HG03103 (cell line): ENCODE data around the gene P2RY11.
A peak's percentile ranks its signal among the peaks of the same experiment; 100 is the strongest.

Experiments
- ATAC-seq: cut with Tn5 transposase; IDR thresholded peaks from one replicate; pipeline ENCODE4 v1.9.1; 2021; ENCODE audit warnings: low read depth; ENCODE audit not compliant: unreplicated experiment

P2RY11 gene

DNA sequence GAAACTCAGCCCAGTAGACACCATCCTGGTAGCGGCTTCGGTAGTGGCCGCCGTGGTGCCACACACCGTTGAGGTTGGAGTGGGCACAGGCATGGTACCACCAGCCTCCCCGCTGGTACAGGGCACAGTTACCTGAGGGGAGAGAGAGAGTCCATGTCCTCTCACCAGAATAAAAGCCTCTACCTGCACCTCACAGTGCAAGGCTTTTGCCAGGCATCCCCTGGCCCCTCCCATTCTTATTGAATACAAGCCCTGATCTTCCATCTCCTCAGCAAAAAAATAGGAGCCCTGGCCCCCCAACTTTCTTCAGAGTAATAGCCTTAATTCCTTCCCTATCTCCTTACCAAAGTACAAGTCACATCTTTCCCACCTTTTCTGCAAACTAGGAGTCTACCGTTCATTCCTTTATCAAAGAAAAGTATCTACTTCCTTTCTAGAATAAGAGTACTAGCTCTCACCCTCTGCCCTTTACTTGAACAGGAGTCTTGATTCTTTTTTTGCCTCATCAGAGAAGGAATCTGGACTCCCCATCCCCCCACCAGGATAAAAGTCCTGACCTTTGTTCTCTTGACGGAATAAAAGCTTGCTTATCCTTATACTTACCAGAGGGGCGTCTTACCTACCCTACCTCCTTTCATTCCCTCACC, 18.7 kb upstream of the P2RY11 start:
- no peak for ATAC-seq

DNA sequence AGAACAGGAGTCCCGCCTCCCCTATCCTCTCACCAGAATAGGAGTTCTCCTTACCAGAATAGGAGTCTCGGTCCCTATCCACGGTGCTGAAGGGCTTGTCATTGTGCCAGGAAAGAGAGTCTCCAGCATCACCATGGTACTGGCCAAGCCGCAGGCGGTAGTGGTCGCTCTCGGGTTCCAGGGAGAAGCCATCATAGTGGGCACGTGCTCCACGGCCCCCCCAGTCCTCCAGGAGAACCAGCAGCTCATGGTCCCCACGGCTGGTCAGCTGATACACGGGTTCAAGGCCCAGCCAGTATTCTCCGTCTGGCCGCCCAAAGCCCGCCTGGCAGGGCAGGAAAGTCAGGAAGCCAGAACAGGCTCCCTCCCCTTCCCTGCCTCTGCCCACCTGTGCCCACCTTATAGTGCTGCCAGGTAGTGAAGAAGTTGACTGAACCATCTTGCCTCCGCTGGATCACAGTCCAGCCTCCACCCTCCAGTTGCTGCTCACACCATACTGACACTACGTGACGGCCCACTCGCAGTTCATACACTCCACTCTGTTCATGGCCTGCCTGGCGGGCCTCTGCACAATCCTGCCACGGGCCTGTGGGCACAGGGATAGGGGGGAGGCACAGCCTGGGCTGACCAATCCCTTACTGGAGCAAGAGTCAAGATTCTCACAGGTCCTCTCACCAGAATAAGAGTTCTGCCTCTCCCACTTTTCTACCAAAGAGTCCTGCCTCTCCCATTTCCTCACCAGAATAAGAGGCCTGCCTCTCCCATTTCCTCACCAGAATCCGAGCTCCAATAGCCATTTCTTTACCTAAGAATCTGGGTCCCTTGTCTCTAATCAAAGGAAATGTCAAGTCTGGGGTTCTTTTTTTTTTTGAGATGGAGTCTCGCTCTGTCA, 18.0 kb upstream of the P2RY11 start:
- no peak for ATAC-seq

DNA sequence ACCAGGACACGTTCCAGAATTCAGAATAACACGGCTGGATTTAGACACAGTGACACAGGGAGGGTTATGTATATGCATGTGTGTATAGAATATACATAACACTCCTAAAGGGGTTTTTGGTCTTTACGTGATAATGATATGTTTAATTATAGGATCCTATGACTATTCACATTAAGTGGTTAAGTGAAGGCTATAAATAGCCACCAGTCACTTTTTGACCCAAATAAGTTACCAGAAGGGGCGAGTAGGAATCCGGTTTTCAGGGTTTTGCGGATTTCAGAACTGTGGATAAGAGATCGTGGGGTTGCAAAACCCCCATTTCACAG, 15.9 kb upstream of the P2RY11 start:
- ATAC-seq, result no peak

DNA sequence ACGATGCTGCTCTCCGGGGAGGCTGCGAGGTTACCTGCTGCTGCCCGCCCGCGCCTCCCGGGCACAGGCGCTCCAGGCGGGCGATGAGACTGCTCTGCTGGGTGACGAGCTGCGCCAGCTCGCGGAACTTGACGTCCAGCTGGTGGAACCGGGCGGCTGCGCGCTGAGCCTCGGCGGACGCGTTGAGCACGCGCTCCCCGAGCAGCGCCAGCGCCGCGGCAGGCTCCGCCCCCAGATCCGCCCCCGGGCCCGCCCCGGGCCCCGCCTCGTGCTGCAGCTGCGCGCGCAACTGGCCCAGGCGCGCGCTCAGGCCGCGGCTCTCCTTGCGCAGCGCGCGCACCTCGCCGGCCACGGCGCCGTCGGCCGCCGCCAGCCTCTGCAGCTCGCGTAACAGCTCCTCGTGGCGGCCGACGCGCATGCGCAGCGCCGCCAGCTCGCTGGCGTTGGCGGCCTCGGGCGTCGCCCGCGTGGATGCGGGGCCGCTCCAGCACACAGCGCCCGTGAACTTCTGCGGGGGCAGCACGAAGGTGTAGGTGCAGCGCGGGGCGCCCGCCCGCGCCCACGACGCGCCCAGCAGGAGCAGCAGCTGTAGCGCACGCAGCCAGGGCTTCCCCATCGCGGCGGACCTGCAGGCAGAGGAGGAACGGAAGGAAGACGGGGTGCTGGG, 15.4 kb upstream of the P2RY11 start:
- ATAC-seq, result peak; percentile 54

DNA sequence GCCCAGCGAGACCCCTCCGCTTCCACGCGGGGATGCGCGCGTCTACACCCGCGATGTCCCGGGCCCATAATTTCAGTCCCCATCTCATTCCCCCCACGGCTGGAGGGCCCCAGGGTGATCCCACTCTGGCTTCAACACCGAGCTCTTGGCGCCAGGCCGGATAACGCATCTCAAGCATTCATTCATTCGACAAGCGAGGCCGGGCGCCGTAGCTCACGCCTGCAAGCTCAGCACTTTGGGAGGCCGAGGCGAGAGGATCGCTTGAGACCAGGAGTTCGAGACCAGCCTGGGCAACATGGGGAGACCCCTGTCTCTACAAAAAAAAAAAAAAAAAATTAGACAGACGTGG, 14.9 kb upstream of the P2RY11 start:
- no peak for ATAC-seq

DNA sequence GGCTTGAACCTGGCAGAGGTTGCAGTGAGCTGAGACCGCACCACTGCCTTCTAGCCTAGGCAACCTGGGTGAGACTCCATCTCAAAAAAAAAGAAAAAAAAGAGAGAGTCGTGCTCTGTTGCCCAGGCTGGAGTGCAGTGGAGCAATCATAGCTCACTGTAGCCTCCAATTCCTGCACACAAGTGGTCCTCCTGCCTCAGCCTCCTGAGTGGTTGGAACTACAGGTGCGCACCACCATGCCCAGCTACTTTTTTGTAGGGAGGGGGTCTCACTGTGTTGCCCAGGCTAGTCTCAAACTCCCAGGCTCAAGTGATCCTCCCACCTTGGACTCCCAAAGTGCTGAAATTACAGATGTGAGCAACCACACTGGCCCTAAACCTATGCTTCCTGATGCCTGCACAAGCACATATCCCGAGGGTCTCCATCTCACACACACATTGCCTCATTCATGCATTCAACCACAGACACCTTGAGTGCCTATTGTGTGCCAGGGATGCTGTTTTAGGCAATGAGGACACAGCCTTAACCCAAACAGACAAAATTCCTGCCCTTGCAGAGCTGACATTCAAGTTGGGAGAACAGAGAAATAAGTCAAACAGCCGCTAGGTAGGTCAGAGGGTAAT, 11.2 kb upstream of the P2RY11 start:
- no peak for ATAC-seq

DNA sequence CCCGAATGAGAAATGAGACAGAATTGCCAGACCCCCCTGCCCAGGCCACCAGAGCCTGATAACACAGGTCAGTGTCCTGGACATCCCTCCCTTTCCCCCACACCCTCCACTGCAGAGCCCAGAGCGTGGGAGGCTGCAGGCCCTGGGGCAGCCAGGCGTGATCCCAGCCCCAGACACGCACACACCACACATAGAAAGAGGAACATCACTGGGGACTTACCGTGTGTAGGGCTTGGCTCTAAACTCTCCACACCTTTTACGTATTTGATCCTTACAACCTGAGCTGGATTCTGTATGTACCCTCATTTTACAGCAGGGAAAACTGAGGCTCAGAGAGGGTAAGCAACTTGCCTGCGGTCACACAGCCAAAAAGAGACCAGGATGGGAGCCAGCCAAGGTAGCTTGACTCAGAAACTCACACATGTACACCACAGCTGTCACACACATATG, 8.7 kb upstream of the P2RY11 start:
- ATAC-seq, result no peak

DNA sequence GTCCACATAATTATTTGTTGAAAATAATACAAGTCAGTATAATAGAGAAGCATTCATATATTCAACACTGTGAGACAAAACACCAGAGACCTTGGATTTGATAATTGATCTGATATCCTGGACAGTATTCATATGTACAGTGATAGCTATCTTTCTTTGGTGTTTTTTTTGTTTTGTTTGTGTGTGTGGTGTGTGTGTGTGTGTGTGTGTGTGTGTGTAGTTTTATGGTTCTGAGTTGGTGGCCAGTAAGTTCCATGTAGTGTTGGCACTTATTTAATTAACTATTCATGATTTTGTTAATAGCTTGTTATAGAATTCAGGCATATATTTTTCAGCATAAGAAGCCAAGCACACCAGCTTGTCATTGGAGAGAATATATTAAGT, 7.4 kb upstream of the P2RY11 start:
- no peak for ATAC-seq

DNA sequence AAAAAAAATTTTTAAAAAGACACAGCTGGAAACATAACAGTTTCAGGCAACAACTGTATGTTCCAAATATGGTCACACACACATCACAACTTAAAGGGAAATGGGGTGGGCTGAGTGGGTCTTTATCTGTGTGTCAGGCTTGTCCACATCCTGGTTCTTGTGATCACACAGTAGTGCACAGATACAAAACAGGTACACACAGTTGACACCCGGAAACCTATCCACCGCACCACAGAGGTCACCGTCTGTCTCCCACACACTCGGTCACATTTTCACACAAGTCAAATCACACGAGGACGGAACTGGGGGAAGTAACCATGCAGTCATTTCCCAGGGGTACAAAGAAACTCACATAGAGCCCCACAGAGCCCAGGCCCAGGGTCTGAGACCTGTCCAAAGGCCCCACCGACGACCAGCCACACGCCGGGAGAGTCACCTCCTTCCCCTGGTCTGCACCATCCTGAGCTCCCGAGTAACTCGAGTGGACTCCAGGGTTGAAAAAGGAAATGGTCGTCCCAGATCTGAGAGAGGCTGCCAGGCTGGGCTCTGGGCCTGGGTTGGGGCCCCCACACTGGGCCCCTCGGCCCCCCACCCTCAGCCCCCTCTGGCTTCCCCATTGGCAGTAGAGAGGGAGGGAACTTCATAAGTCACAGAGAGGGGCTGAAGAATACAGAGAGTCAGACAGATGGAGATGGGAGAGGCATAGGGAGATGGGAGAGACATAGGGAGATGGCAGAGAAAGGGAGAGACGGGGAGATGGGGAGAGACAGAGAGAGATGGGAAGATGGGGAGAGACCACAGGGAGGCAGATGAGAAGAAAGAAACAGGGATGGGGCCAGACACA, 6.6 kb upstream of the P2RY11 start:
- peak; percentile 39 for ATAC-seq

DNA sequence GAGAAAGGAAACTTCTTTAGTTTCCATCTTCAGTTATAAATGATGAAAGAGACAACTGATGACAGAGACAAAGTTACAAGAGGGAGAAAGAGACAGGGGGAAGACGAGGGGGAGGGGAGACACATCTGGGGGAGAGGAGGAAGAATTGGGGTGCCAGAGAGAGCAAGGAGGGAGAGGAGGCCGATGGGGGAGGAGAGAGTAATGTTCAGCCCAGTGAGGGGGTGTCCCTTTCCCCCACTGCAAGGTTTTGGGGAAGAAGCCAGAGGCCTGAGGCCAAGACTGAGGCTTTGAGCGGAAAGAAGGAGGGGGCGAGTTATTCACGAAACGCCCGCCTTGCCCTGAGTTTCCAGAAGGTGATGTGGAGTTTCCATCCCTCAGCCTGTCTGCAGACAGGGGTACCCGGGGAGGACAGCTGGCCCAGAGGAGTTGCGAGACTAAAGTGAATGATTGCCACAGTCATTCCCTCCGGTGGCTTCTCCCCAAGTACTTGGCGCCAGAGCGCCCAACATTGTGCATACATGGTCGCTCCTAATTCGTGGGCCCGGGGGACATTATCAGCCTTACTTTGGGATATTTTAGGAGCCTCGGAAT, 5.9 kb upstream of the P2RY11 start:
- ATAC-seq, result no peak

DNA sequence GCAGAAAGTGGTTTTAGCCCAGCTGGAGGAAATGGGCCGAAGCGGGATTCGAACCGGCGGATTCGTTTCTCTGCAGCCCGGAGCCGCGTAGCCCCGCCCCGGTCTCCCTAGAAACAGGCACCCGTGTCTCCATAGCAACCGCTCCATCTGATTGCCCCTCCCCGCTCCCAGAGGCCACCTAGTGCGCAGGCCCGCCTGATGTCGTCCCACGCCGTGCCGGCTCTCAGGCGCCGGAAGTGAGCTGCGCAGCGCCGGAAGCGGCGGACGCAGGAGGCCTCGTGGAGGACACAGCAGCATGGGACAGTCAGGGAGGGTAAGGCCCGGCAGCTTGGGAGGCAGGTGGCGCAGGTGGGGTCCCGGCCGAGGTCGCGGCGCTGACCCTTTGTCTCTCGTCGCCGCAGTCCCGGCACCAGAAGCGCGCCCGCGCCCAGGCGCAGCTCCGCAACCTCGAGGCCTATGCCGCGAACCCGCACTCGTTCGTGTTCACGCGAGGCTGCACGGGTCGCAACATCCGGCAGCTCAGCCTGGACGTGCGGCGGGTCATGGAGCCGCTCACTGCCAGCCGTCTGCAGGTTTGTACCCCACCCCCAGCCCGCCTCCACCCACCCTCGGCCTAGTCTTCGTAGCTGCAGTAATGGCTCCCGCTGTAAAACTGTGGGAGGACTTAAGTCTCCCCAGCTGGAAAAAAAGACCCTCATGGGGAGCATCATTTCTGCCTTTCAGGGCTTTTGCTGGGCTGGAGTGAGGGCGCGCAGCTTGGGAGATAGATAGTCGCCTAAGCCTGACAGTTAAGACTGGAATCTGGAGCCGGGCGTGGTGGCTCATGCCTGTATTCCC, 5.2 kb upstream of the P2RY11 start, which contains the start of gene PPAN:
PPAN (plus strand) TSS at position 263 of the 837 bp plus-strand sequence; CDS start at position 296, 33 bp downstream.
- ATAC-seq, result peak; percentile 43

DNA sequence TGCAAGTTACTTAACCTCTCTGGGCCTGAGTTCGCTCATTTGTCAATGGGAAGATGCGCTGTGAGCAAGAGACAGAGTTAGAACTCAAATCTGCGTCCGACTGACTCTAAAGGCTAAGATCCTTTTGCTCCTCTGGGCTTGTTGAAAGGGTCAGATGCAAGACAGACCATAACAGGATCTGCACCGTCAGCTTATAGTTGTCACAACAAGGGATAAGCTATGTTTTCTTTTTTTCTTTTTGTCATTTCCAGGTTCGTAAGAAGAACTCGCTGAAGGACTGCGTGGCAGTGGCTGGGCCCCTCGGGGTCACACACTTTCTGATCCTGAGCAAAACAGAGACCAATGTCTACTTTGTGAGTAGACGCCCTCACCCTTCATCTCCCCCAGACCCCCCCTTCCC, 4.2 kb upstream of the P2RY11 start:
- ATAC-seq, result no peak

DNA sequence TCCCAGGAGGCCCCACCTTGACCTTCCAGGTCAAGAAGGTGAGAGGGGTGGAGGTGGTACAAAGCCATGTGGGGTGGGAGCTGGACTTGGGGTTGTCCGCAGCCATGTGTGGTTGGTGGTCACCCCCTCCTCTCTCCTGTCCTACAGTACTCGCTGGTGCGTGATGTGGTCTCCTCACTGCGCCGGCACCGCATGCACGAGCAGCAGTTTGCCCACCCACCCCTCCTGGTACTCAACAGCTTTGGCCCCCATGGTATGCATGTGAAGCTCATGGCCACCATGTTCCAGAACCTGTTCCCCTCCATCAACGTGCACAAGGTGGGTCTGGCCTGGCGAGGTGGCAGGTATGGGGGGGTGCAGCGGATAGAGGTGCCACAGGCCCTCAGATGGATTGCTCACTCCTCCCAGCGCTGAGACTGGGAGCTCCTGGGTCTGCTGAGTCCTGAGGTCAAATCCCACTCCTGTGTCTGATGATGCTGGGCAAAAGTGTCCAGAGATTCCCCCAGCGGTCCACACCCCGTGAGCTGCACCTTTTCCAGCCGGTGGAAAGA, 3.6 kb upstream of the P2RY11 start:
- no peak for ATAC-seq

DNA sequence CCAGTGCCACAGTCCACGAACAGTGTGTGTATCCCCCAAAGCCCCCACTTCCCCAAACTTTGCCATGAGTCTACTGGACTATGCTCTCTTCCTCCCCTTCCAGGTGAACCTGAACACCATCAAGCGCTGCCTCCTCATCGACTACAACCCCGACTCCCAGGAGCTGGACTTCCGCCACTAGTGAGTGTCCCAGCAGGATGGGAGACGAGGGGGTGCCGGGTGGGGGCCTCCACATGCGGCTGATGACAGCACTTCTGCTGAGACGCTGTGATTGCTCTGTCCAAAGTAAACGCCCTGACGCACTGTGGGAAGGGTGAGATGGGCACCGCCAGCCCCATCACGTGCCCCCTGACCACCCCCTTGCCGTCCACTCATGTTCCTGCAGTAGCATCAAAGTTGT, 2.0 kb upstream of the P2RY11 start:
- no peak for ATAC-seq

DNA sequence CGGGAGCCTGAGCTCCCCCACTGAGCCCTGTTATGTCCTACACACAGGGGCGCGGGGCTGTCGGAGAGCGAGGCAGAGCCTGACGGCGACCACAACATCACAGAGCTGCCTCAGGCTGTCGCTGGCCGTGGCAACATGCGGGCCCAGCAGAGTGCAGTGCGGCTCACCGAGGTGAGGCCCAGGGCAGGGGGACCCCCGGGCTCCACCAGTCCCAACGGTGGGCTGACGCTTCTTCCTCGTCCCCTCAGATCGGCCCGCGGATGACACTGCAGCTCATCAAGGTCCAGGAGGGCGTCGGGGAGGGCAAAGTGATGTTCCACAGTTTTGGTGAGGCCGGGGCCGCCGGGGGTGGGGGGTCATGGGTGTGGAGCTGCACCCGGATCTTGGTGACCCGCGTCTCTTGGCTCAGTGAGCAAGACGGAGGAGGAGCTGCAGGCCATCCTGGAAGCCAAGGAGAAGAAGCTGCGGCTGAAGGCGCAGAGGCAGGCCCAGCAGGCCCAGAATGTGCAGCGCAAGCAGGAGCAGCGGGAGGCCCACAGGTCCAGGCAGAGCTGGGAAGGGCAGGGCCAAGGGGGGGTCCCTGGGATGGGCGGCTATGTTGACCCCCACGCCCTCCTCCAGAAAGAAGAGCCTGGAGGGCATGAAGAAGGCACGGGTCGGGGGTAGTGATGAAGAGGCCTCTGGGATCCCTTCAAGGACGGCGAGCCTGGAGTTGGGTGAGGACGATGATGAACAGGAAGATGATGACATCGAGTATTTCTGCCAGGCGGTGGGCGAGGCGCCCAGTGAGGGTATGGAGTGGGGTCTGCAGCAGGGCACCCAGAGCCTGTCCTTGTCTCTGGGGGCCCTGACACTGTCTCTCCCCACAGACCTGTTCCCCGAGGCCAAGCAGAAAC, 1.2 kb upstream of the P2RY11 start:
- no peak for ATAC-seq

DNA sequence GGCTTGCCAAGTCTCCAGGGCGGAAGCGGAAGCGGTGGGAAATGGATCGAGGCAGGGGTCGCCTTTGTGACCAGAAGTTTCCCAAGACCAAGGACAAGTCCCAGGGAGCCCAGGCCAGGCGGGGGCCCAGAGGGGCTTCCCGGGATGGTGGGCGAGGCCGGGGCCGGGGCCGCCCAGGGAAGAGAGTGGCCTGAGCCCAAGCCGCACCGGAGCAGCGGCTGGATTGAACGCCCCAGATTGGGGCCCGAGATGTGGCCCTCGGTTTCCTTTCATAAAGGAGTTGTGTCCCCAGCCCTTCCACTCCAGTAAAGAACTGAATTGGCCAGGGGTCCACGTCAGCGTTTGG, 548 bp upstream of the P2RY11 start:
- ATAC-seq, result no peak

DNA sequence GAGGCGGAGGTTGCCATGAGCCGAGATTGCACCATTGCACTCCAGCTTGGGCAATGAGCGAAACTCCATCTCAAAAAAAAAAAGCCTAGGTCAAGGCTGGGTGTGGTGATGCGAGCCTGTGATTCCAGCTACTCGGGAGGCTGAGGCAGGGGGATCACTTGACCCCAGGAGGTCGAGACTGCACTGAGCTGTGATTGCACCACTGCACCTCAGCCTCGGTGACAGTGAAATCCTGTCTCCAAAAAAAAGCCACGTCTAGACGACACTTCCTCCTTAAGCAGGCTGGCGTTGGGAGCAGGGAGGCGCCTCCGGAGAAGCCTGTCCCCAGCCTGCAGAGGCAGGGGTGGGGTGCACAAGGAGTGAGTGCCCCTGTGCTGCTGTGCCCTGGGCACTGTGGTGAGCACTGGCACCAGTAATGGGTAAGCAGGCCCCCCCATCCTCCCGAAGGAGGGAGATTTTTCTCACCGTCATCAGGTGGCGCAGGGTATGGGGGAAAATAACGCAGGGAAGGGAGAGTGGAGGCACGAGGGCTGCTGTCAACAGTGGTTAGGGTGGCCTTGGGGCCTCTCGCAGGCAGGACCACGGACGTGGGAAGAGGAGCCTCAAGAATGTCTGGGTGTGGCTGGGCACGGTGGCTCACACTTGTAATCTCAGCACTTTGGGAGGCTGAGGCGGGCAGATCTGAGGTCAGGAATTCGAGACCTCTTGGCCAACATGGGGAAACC, 706 bp downstream of the P2RY11 start:
- ATAC-seq, result no peak
